BJ (cell line): ENCODE data around the gene TCP10L. TPM values are rescaled to one million over a fixed set of nuclear protein-coding genes. Genes with fewer than 3 reads are reported as not detected.

Experiments
- CTCF ChIA-PET: fragments of 350-600 bp; formaldehyde crosslinking; extraction: SDS; loops from one replicate; lab custom pipeline; 2021; ENCODE audit warnings: antibody characterized with exemption, inconsistent platforms; lab: Yijun Ruan, JAX
- POLR2A ChIA-PET: fragments of 300-600 bp; sonication (Branson Sonifier 250); formaldehyde crosslinking; extraction: SDS; loops from one replicate; lab custom pipeline; 2021; ENCODE audit warnings: antibody characterized with exemption; lab: Charles Lee
- DNase-seq: peaks from one replicate; pipeline ENCODE4 v3.0.0-alpha.2; 2011; ENCODE audit warnings: low read depth
- H3K27me3 ChIP-seq: 2 replicates; pipeline ENCODE4 v1.6.0; 2011; ENCODE audit warnings: low read length; ENCODE audit not compliant: control insufficient read depth, insufficient read depth
- H3K36me3 ChIP-seq: 2 replicates; pipeline ENCODE4 v1.5.1; 2011; ENCODE audit warnings: low read length; ENCODE audit not compliant: control insufficient read depth, insufficient read depth
- H3K4me3 ChIP-seq: 2 replicates; pipeline ENCODE4 v1.5.1; 2011; ENCODE audit warnings: low read depth, mild to moderate bottlenecking, control low read depth, low read length
- polyA plus RNA-seq: library from polyadenylated mRNA; depleted of rRNA; stranded (reverse); fragments of >200 nt; gene quantifications from 2 replicates; pipeline ENCODE4 v1.2.3, GENCODE V29; 2011
- TF ChIP-seq, protein P1 (sequence below): IDR thresholded peaks from 2 replicates; pipeline ENCODE4 v1.5.1; 2011; ENCODE audit warnings: low read depth, mild to moderate bottlenecking, control low read depth, inconsistent platforms, low read length, moderate library complexity; ENCODE audit not compliant: insufficient read depth

TCP10L gene
- polyA plus RNA-seq, 1 experiment, result not detected

DNA sequence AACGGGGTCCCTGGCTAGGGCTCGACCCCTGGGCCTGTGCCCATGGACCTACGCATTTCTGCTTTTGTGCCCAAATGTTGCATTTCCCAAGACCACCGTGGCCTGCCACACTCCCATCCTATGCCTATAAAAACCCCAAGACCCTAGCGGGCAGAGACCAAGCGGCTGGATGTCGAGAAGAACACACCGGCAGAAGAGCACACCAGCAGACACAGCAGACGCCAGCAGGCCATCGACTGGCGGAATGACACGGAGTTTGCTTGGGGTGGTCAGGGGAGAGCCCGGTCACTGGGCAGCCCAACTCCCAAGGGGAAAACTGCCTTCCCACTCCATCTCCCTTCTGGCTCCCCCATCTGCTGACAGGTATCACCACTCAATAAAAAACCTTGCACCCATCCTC, 4.4 kb downstream of the TCP10L start:
- no peak overlapping the region for H3K4me3 ChIP-seq
- no peaks in the 10 kb centered on the region for H3K36me3 ChIP-seq
- POLR2A ChIA-PET, result no interaction called here
- CTCF ChIA-PET, result interaction anchor here (1.2 to 3.5 kb wide), 3 partner anchors 11 to 167 kb away, joined by 3 to 26 read pairs (median 14); no protein-coding TSS in a partner anchor
- H3K27me3 ChIP-seq, result peaks cover 17% of the 10 kb centered on the region
- TF ChIP-seq, protein P1, sequence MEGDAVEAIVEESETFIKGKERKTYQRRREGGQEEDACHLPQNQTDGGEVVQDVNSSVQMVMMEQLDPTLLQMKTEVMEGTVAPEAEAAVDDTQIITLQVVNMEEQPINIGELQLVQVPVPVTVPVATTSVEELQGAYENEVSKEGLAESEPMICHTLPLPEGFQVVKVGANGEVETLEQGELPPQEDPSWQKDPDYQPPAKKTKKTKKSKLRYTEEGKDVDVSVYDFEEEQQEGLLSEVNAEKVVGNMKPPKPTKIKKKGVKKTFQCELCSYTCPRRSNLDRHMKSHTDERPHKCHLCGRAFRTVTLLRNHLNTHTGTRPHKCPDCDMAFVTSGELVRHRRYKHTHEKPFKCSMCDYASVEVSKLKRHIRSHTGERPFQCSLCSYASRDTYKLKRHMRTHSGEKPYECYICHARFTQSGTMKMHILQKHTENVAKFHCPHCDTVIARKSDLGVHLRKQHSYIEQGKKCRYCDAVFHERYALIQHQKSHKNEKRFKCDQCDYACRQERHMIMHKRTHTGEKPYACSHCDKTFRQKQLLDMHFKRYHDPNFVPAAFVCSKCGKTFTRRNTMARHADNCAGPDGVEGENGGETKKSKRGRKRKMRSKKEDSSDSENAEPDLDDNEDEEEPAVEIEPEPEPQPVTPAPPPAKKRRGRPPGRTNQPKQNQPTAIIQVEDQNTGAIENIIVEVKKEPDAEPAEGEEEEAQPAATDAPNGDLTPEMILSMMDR, result no peak
- DNase-seq, result no peak

DNA sequence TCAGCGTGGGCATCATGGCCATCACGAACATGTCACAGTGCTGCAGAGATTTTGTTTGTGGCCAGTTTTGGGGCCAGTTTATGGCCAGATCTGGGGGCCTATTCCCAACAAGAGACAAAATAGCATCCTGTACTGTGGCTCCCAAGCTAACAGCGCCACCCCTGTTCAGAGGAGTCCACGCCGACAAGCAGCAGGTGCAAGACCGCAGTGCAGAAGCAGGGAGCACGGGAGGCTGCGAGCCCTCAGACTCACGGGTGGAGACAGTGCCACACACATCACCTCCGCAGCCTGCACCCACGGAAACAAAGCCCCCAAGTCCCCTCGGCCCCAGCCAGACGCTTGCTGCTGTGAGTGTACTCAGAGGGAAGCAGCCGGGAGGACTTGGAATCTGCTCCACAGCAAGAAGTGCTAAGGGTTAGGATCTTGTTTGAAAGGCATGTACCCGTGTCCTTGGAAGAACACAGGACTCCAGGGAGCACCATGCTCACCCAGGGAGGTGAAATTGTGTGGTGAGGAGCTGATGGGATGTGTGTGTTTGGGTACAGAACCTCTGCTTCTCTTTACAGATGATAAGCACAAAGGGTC, 7.1 kb downstream of the TCP10L start:
- Histone ChIP-seq H3K27me3 (peaks cover 14% of the 10 kb centered on the region), H3K36me3 (no peaks in the 10 kb centered on the region), H3K4me3 (no peak overlapping the region)
- no peak for DNase-seq
- TF ChIP-seq, protein P1, result peak; percentile 44
- ChIA-PET CTCF (interaction anchor here (3.5 kb wide), 1 partner anchor 9 kb away, joined by 26 read pairs; no protein-coding TSS in a partner anchor), POLR2A (no interaction called here)

DNA sequence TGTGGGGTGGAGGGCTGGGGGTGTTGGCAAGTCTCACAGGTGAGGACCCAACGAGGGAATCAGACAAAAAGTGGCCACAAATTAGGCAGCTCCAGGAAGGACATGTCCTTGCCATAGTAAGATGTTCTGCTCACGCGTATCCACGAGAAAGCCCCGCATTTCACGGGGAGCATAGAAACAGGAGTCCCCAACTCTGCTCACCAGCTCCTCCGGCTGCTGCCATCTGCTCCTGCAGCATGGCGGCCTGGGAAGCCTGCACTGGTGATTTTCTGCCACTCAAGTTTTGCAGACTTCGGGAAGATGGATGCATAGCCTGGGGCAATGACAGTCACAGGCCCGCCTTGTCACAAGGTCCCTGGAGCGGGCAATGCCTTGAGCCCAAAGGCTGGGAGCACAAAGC, 9.3 kb downstream of the TCP10L start:
- Histone ChIP-seq H3K4me3 (no peak overlapping the region), H3K36me3 (no peaks in the 10 kb centered on the region), H3K27me3 (peaks cover 13% of the 10 kb centered on the region)
- POLR2A ChIA-PET, result no interaction called here
- CTCF ChIA-PET, result interaction anchor here (1.0 to 1.8 kb wide), 4 partner anchors 17 to 181 kb away, joined by 3 to 6 read pairs (median 4); no protein-coding TSS in a partner anchor
- TF ChIP-seq, protein P1, result no peak
- no peak for DNase-seq

DNA sequence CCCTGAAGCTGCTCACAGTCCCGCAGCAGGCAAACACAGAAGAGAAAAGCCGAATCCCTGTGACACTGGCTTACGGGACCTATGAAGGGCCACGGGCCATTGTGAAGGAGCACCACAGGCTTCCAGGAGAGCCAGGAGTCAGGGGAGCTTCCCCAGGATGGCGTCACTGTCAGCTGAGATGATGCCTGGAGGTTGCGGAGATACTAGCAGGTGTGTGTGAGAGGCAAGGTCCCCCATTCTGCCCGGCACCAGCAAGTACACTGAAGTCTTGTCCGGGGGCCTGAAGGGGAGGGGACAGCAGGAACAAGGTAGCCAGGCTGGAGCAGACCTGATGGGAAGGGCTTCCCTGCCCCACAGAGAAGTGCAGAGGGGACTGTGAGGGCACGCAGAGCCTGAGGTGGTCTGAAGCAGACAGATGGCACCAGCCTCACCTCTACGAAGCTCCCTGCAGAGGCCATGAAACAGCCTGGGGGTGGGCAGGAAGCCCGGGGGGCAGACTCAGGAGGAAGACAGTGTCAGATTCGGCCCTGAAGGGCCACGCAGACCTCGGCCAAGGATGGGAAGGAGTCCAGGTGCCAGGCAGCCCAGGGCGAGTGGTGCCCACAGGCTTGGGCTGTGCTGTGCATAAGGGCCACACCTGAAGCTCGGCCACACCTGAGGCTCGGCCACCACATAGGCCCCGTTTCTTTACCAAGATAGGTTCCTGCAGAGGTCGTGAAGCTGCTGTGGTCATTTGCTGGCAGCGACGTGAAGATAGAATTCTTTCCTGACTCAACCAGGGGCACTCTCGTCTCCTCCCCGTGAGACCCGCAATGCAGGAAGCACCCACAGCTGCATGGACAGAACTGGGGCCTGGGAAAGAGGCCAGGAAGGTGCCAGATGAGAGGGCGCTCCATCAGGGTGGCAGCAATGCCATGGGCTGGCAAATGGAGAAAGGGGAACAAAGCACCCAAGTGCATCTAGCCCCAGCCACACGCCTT, 10.1 kb downstream of the TCP10L start:
- peaks cover 10% of the 10 kb centered on the region for H3K27me3 ChIP-seq
- no peaks in the 10 kb centered on the region for H3K36me3 ChIP-seq
- ChIA-PET CTCF (interaction anchor here (1.0 to 1.8 kb wide), 4 partner anchors 119 to 180 kb away, joined by 3 to 6 read pairs (median 4); no protein-coding TSS in a partner anchor), POLR2A (no interaction called here)
- TF ChIP-seq, protein P1, result no peak
- H3K4me3 ChIP-seq, result no peak overlapping the region
- DNase-seq, result no peak
